Measurements from ENCODE around the gene LGALS3BP. TPM values are rescaled to one million over a fixed set of nuclear protein-coding genes. Genes with fewer than 3 reads are reported as not detected.
A peak's percentile ranks its signal among the peaks of the same experiment; 100 is the strongest.

Gene LGALS3BP
- total and polyA plus RNA-seq, 2 of the 13 experiments (the other 11 are each of a cell fraction or from before 2014, with no cell fraction given) = 137 to 332 TPM

DNA sequence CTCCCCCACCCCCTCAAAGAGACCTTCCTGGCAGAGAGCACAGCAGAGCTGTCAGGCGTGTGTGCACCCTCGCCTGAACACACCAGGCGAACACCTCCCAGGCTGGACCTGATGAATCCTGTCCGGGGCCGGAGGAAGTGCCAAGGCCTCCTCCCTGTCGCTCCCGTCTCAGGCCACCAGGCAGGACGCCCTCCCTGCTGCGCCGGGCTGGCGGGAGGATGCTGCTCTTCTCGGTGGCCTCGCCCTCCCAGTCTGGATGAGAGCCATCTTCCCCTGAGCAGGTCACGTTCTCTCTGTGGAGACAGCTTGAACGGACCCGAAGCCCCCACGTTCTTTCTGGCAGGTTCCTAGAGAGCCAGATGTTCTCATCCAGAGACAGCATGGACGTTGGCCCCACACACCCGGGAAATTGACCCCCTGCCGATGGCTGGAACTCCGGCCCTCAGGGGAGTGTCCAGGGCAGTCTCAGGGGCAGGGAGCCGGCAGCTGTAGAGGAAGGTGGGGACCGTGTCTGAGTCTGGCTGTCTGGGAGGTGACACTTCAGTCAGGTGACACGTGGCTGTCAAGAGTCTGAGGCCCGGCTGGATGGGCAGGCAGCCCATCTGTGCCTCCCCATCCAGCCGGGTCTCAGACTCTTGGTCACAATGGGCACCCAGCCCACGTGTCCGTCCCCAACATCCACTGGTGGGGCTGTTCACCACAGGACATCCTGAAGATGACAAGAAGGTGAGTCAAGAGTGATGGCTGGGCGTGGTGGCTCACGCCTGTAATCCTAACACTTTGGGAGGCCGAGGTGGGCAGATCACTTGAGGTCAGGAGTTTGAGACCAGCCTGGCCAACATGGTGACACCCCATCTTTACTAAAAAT is 49.6 kb downstream of the LGALS3BP start (continued):
- TF ChIP-seq, protein P1, sequence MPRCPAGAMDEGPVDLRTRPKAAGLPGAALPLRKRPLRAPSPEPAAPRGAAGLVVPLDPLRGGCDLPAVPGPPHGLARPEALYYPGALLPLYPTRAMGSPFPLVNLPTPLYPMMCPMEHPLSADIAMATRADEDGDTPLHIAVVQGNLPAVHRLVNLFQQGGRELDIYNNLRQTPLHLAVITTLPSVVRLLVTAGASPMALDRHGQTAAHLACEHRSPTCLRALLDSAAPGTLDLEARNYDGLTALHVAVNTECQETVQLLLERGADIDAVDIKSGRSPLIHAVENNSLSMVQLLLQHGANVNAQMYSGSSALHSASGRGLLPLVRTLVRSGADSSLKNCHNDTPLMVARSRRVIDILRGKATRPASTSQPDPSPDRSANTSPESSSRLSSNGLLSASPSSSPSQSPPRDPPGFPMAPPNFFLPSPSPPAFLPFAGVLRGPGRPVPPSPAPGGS (CRISPR knock-in tag; IDR thresholded peaks at IDR 0.05) = 0 out of 2 replicates have a peak, but pooled peaks have one; percentile 45
- no peak for TF ChIP-seq ZNF660 (CRISPR knock-in tag; IDR thresholded peaks at IDR 0.05; ENCODE audit: borderline replicate concordance, low read depth)
- no peak for TF ChIP-seq MAFK (conservative IDR thresholded peaks at IDR 0.05 in 1 of 2, IDR thresholded peaks at IDR 0.05 in 1 of 2; ENCODE audit: low read length in 2 of 2)
- no peak for TF ChIP-seq TMF1 (CRISPR knock-in tag; IDR thresholded peaks at IDR 0.05; ENCODE audit: low read depth)

DNA sequence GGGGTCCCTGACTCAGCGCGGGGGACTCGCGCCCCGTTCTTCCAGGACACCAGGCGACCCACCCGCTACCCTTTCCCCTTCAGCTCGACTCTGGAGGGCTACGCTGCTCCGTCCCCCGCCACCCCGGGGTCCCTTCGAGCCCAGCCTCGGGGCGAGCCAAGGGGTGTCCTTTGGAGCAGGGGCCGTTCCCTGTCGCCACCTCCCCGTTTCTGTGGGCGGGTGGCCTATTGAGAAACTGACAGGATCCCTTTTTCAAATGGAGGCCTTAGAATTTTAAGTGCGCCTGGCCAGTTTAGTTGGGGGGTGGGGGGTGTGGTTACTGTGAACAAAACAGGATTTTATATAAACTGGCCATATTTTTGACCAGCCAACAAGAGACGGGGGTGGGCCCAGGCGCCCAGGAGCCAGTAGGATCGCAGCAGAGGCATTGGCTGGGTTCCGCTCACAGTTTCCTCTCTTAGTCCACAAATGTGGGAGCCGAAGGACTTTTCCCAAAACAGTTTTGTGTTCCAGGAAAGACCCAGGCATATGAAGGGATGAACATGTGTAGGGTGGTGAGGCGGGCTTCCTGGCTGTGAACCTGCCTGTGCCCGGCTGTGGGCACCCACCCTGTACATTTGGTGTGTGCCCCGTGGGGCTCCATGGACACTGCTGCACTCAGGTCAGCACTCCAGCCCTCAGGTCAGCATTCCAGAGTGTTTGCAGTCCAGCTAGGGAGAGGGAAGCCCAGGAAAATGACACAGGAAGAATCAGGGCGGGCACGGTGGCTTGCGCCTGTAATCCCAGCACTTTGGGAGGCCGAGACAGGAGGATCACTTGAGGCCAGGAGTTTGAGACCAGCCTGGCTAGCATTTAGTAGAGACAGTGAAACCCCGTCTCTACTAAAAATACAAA is 53.8 kb downstream of the LGALS3BP start:
- Histone ChIP-seq H4K20me1 (ENCODE audit: insufficient read depth, low read length) (no peaks in the 10 kb centered on the region), H3K36me3 (replicated peaks in 1 of 2; ENCODE audit: control insufficient read depth in 1 of 2, insufficient read depth in 2 of 2, low read length in 2 of 2) (no peaks in the 10 kb centered on the region), H3K4me1 (ENCODE audit: insufficient read depth, low read length) (peaks cover 47% of the 10 kb centered on the region), H3K9ac (ENCODE audit: insufficient read depth, low read depth, low read length) (peak overlapping the region; percentile 78), H3K79me2 (ENCODE audit: insufficient read depth, low read length) (no peaks in the 10 kb centered on the region), H3K9me3 (ENCODE audit: low read length) (no peaks in the 10 kb centered on the region), H3K27ac (ENCODE audit: extremely low read length, insufficient read depth, low read length) (peak overlapping the region; percentile 59), H3K4me2 (ENCODE audit: low read depth, low read length) (peak overlapping the region; percentile 98), H3K27me3 (ENCODE audit: control insufficient read depth in 1 of 2, insufficient read depth in 2 of 2, low read length in 2 of 2) (peaks cover 6 to 38% of the 10 kb centered on the region in 2 experiments; a peak in 3 of 5 replicates), H3K4me3 (replicated peaks in 1 of 3; ENCODE audit: insufficient read depth in 1 of 3, low read depth in 2 of 3, low read length in 3 of 3) (peak overlapping the region; percentile 78 to 82 (median 78)), H2AFZ (ENCODE audit: low read length) (no peak overlapping the region)
- ATAC-seq = peak; percentile 63
- WGBS (ENCODE audit: low lambda C conversion rate) = 13% methylated on average over 30 of the region's 33 CpGs
- BruUV-seq (replicated peaks) = TSS peak; percentile 83
- in situ Hi-C loops (cut with HindIII; ENCODE audit: extremely low pct_ligation_motif_present, low pct_unique_long_range_greater_than_20kb) = no loop called here
- ChIA-PET CTCF (ENCODE audit: low intra/inter-chr PET ratio, low total read pairs) (no interaction called here), POLR2A (interaction anchor here (0.7 to 2.8 kb wide), 4 partner anchors 8 to 101 kb away, joined by 3 to 10 read pairs (median 7); no protein-coding TSS in a partner anchor)
- intact Hi-C loops (cut with micrococcal nuclease; ENCODE audit: unreplicated experiment) = loop anchor here (5.0 kb wide), 2 partner anchors 36 to 784 kb away; no protein-coding TSS in a partner anchor
- FAIRE-seq = peak; percentile 56
- DNase-seq (ENCODE audit: low spot score) = peak; percentile 52
- TF ChIP-seq, protein P2, sequence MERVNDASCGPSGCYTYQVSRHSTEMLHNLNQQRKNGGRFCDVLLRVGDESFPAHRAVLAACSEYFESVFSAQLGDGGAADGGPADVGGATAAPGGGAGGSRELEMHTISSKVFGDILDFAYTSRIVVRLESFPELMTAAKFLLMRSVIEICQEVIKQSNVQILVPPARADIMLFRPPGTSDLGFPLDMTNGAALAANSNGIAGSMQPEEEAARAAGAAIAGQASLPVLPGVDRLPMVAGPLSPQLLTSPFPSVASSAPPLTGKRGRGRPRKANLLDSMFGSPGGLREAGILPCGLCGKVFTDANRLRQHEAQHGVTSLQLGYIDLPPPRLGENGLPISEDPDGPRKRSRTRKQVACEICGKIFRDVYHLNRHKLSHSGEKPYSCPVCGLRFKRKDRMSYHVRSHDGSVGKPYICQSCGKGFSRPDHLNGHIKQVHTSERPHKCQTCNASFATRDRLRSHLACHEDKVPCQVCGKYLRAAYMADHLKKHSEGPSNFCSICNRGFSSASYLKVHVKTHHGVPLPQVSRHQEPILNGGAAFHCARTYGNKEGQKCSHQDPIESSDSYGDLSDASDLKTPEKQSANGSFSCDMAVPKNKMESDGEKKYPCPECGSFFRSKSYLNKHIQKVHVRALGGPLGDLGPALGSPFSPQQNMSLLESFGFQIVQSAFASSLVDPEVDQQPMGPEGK (CRISPR knock-in tag; IDR thresholded peaks at IDR 0.05) = peak; percentile 17; the same call in 1 of the 2 replicates
- TF ChIP-seq ZNF510 (CRISPR knock-in tag; IDR thresholded peaks at IDR 0.05; ENCODE audit: low read depth) (no peak), ZFP37 (CRISPR knock-in tag; IDR thresholded peaks at IDR 0.05; ENCODE audit: borderline replicate concordance) (0 out of 2 replicates have a peak, but pooled peaks have one; percentile 21), ZNF605 (CRISPR knock-in tag; IDR thresholded peaks at IDR 0.05) (no peak), LCORL (IDR thresholded peaks at IDR 0.05) (no peak), LCORL (CRISPR knock-in tag; IDR thresholded peaks at IDR 0.05) (peak; percentile 17; the same call in 1 of the 2 replicates), ZNF143 (CRISPR knock-in tag; IDR thresholded peaks at IDR 0.05) (no peak), ELF3 (CRISPR knock-in tag; IDR thresholded peaks at IDR 0.05) (peak; percentile 32; the same call in 1 of the 2 replicates), TAF1 (CRISPR knock-in tag; IDR thresholded peaks at IDR 0.05) (peak; percentile 23; the same call in 1 of the 2 replicates)
- TF ChIP-seq, protein P3, sequence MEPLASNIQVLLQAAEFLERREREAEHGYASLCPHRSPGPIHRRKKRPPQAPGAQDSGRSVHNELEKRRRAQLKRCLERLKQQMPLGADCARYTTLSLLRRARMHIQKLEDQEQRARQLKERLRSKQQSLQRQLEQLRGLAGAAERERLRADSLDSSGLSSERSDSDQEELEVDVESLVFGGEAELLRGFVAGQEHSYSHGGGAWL (CRISPR knock-in tag; IDR thresholded peaks at IDR 0.05) = no peak
- TF ChIP-seq, protein P4, sequence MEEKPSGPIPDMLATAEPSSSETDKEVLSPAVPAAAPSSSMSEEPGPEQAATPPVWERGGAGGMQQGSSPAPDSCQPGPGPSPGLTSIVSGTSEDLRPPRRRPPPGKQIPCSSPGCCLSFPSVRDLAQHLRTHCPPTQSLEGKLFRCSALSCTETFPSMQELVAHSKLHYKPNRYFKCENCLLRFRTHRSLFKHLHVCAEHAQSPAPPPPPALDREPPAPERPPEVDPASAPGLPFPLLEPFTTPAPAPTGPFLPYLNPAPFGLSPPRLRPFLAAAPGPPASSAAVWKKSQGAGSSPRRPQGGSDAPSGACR (CRISPR knock-in tag; IDR thresholded peaks at IDR 0.05) = 0 out of 2 replicates have a peak, but pooled peaks have one; percentile 48

Data from HepG2 (cell line).